Activated naive CD8-positive, alpha-beta T cell (primary cell): ENCODE data around the gene TMEM150B.

Source experiments
- H3K27ac Mint-ChIP-seq: one replicate; pipeline ENCODE4 v1.8.0; 2021; ENCODE audit warnings: mixed read lengths
- H3K27me3 Mint-ChIP-seq: one replicate; pipeline ENCODE4 v1.8.0; 2021; ENCODE audit warnings: mixed read lengths
- H3K36me3 Mint-ChIP-seq: one replicate; pipeline ENCODE4 v1.8.0; 2021; ENCODE audit warnings: mixed read lengths
- H3K4me1 Mint-ChIP-seq: one replicate; pipeline ENCODE4 v1.8.0; 2021; ENCODE audit warnings: low read depth, mixed read lengths
- H3K4me3 Mint-ChIP-seq: one replicate; pipeline ENCODE4 v1.8.0; 2021; ENCODE audit warnings: mild to moderate bottlenecking, mixed read lengths
- H3K9me3 Mint-ChIP-seq: one replicate; pipeline ENCODE4 v1.8.0; 2021; ENCODE audit warnings: low read depth, mixed read lengths

TMEM150B gene

GRCh38 chr19:55270172-55270942 is 54.8 kb downstream of the TMEM150B start:
- Mint-ChIP-seq H3K27me3 (no peaks in the 10 kb centered on the region), H3K27ac (no peak overlapping the region), H3K4me1 (no peaks in the 10 kb centered on the region), H3K4me3 (no peak overlapping the region), H3K9me3 (no peaks in the 10 kb centered on the region), H3K36me3 (peaks cover 12% of the 10 kb centered on the region)

DNA sequence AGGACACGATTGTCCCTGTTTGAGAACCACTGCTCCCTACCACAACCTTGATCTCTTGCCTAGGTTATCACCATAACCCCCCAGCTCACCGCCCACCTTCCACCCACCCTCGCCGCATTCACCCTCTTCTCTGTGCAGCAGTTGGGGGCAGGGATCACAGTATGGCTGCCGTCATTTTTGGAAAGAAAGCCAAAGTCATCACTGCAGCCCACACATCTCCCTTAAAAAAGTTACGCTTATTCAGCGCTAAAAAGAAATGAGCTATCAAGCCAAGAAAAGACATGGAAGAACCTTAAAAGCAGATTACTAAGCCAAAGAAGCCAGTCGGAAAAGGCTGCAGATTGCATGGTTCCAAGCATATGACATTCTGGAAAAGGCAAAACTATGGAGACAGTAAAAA is 55.8 kb downstream of the TMEM150B start:
- Mint-ChIP-seq H3K4me3 (no peak overlapping the region), H3K36me3 (peaks cover 10% of the 10 kb centered on the region), H3K9me3 (no peaks in the 10 kb centered on the region), H3K27ac (no peak overlapping the region), H3K27me3 (no peaks in the 10 kb centered on the region), H3K4me1 (no peaks in the 10 kb centered on the region)

DNA sequence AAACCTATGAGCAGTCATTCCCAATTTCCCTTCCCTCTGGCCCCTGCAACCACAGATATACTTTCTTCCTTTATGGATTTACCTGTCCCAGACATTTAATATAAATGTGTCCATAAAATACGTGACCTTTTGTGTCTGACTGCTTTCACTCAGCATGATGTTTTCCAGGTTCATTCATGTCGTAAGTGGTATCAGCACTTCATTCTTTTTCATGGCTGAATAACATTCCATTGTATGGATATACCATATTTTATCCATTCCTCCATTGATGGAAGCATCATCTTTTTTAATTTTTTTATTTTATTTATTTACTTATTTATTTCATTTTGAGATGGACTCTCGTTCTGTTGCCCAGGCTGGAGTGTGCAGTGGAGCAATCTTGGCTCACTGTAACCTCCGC is 58.3 kb downstream of the TMEM150B start:
- H3K27me3 Mint-ChIP-seq: no peaks in the 10 kb centered on the region
- H3K36me3 Mint-ChIP-seq: peaks cover 9% of the 10 kb centered on the region
- H3K9me3 Mint-ChIP-seq: no peaks in the 10 kb centered on the region

GRCh38 chr19:55266404-55266803 is 58.7 kb downstream of the TMEM150B start:
- no peaks in the 10 kb centered on the region for H3K9me3 Mint-ChIP-seq
- no peak overlapping the region for H3K4me3 Mint-ChIP-seq
- H3K4me1 Mint-ChIP-seq: no peaks in the 10 kb centered on the region
- H3K27ac Mint-ChIP-seq: no peak overlapping the region
- peaks cover 7% of the 10 kb centered on the region for H3K36me3 Mint-ChIP-seq
- H3K27me3 Mint-ChIP-seq: no peaks in the 10 kb centered on the region

More for the DNA sequence above, 58.3 kb downstream of the TMEM150B start:
- Mint-ChIP-seq H3K27ac (no peak overlapping the region), H3K4me3 (no peak overlapping the region), H3K4me1 (no peaks in the 10 kb centered on the region)

GRCh38 chr19:55265723-55266386 is 59.3 kb downstream of the TMEM150B start:
- no peak overlapping the region for H3K27ac Mint-ChIP-seq
- no peaks in the 10 kb centered on the region for H3K4me1 Mint-ChIP-seq
- no peaks in the 10 kb centered on the region for H3K9me3 Mint-ChIP-seq
- H3K4me3 Mint-ChIP-seq: no peak overlapping the region
- no peaks in the 10 kb centered on the region for H3K27me3 Mint-ChIP-seq
- peaks cover 6% of the 10 kb centered on the region for H3K36me3 Mint-ChIP-seq

GRCh38 chr19:55265173-55265572 is 60.0 kb downstream of the TMEM150B start:
- no peaks in the 10 kb centered on the region for H3K27me3 Mint-ChIP-seq
- H3K9me3 Mint-ChIP-seq: no peaks in the 10 kb centered on the region
- H3K4me1 Mint-ChIP-seq: peaks cover 3% of the 10 kb centered on the region
- no peak overlapping the region for H3K4me3 Mint-ChIP-seq
- H3K27ac Mint-ChIP-seq: no peak overlapping the region
- H3K36me3 Mint-ChIP-seq: peaks cover 6% of the 10 kb centered on the region

DNA sequence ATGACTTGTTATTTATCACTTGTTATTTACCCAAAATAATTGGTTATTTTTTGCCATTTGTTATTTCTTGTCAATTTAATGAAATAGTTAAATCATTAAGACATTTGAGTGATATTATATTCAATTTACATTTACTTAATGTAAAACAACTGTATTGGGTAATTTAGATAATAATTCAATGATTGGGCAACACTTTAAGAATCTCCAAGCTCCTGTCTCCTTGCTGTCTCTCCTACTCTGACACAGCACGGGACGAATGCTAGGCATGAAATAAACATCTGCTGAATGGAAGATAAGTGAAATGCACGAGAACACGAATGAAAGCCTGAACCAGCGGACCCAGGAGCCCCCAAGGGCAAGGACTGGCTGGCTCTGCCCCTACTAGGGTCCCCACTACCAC is 60.6 kb downstream of the TMEM150B start:
- H3K27ac Mint-ChIP-seq: no peak overlapping the region
- H3K4me3 Mint-ChIP-seq: no peak overlapping the region
- no peaks in the 10 kb centered on the region for H3K9me3 Mint-ChIP-seq
- peaks cover 6% of the 10 kb centered on the region for H3K36me3 Mint-ChIP-seq
- peaks cover 6% of the 10 kb centered on the region for H3K4me1 Mint-ChIP-seq
- H3K27me3 Mint-ChIP-seq: no peaks in the 10 kb centered on the region
